IMR-90 (cell line): Measurements from ENCODE around the gene TNFRSF4. TPM values are rescaled to one million over a fixed set of nuclear protein-coding genes. Genes with fewer than 3 reads are reported as not detected.
"Not testable (repeated sequence)": the region's sequence is repeated elsewhere in the genome, so short reads cannot be mapped to it uniquely, and the experiment has no call there.

Experiments
- ATAC-seq: fragments of 200-7000 bp; cut with Tn5 transposase; 2 replicates; pipeline ENCODE4 v1.9.1; 2020; ENCODE audit warnings: low read depth, mild to moderate bottlenecking, moderate library complexity
- BruUV-seq: library from RNA; stranded (reverse); fragments of 400-500 nt; replicated peaks from 2 replicates; lab custom pipeline; 2021; lab: Mats Ljungman, UMichigan
- CTCF ChIA-PET: fragments of 300-600 bp; formaldehyde crosslinking; extraction: SDS; loops from one replicate; lab custom pipeline; 2021; ENCODE audit warnings: antibody characterized with exemption; lab: Yijun Ruan, JAX
- POLR2A ChIA-PET: fragments of 300-600 bp; sonication (Branson Sonifier 250); formaldehyde crosslinking; loops from one replicate; lab custom pipeline; 2022; ENCODE audit warnings: antibody characterized with exemption; ENCODE audit not compliant: unreplicated experiment; lab: Charles Lee
- DNase-seq: peaks from one replicate; pipeline ENCODE4 v3.0.0; 2013
- H2AFZ ChIP-seq: replicated peaks from 2 replicates; pipeline ENCODE3; 2013; ENCODE audit warnings: low read length, mild to moderate bottlenecking; ENCODE audit not compliant: poor library complexity
- H2AK5ac ChIP-seq: 2 replicates; pipeline ENCODE4 v1.6.1; 2013; ENCODE audit warnings: low read depth, low read length, inconsistent platforms
- H2AK9ac ChIP-seq: replicated peaks from 2 replicates; pipeline ENCODE3; 2013; ENCODE audit warnings: mild to moderate bottlenecking, low read depth, low read length, moderate library complexity; ENCODE audit not compliant: poor library complexity
- H2BK120ac ChIP-seq: 2 replicates; pipeline ENCODE4 v1.6.1; 2013; ENCODE audit warnings: low read depth, low read length, inconsistent platforms
- H2BK15ac ChIP-seq: 3 replicates; pipeline ENCODE4 v1.6.1; 2013; ENCODE audit warnings: low read depth, low read length, inconsistent platforms
- H2BK20ac ChIP-seq: 2 replicates; pipeline ENCODE4 v1.6.1; 2013; ENCODE audit warnings: low read depth, mild to moderate bottlenecking, inconsistent platforms, low read length, moderate library complexity
- H2BK5ac ChIP-seq: 2 replicates; pipeline ENCODE4 v1.6.1; 2013; ENCODE audit warnings: mild to moderate bottlenecking, low read depth, low read length, inconsistent platforms; ENCODE audit not compliant: poor library complexity, severe bottlenecking
- H3K14ac ChIP-seq: replicated peaks from 2 replicates; pipeline ENCODE4 v1.6.1; 2013; ENCODE audit warnings: low read depth, low read length, inconsistent platforms
- H3K18ac ChIP-seq: 2 replicates; pipeline ENCODE4 v1.6.1; 2013; ENCODE audit warnings: low read depth, low read length, control low read depth
- H3K23ac ChIP-seq: 2 replicates; pipeline ENCODE4 v1.6.1; 2013; ENCODE audit warnings: low read depth, low read length, inconsistent platforms
- H3K27ac ChIP-seq: 2 replicates; pipeline ENCODE4 v1.5.1; 2013; ENCODE audit warnings: mild to moderate bottlenecking, control low read depth, low read length; ENCODE audit not compliant: insufficient read depth
- H3K27me3 ChIP-seq: 2 replicates; pipeline ENCODE4 v1.6.1; 2013; ENCODE audit warnings: low read length; ENCODE audit not compliant: control insufficient read depth, insufficient read depth
- H3K36me3 ChIP-seq: 2 replicates; pipeline ENCODE4 v1.6.1; 2013; ENCODE audit warnings: low read length, mixed read lengths; ENCODE audit not compliant: control insufficient read depth, insufficient read depth
- H3K4ac ChIP-seq: 2 replicates; pipeline ENCODE4 v1.6.1; 2013; ENCODE audit warnings: low read depth, low read length, inconsistent platforms
- H3K4me1 ChIP-seq: 2 replicates; pipeline ENCODE4 v1.6.1; 2013; ENCODE audit warnings: low read length, mixed read lengths; ENCODE audit not compliant: control insufficient read depth, insufficient read depth
- H3K4me2 ChIP-seq: 2 replicates; pipeline ENCODE4 v1.6.1; 2013; ENCODE audit warnings: low read depth, mild to moderate bottlenecking, control low read depth, low read length, moderate library complexity
- H3K4me3 ChIP-seq: 2 replicates; pipeline ENCODE4 v1.5.1; 2013; ENCODE audit warnings: low read depth, mild to moderate bottlenecking, control low read depth, low read length, moderate library complexity; ENCODE audit not compliant: insufficient read depth
- H3K56ac ChIP-seq: 2 replicates; pipeline ENCODE4 v1.6.1; 2013; ENCODE audit warnings: low read length, inconsistent platforms; ENCODE audit not compliant: insufficient read depth; ENCODE audit errors: extremely low read depth
- H3K79me1 ChIP-seq, 2 experiments: 2 replicates each; pipeline ENCODE4 v1.6.1; 2013; ENCODE audit warnings: low read length in 2 of 2, inconsistent platforms in 1 of 2, low read depth in 1 of 2
- H3K9ac ChIP-seq: 2 replicates; pipeline ENCODE4 v1.6.1; 2013; ENCODE audit warnings: low read depth, low read length, control low read depth
- H3K9me1 ChIP-seq: 2 replicates; pipeline ENCODE4 v1.6.1; 2013; ENCODE audit warnings: low read length, inconsistent platforms; ENCODE audit not compliant: insufficient read depth
- H3K9me3 ChIP-seq: 2 replicates; pipeline ENCODE4 v1.6.1; 2013; ENCODE audit warnings: low read length; ENCODE audit not compliant: control insufficient read depth, insufficient read depth
- H4K20me1 ChIP-seq: 2 replicates; pipeline ENCODE4 v1.6.1; 2013; ENCODE audit warnings: low read length, inconsistent platforms; ENCODE audit not compliant: insufficient read depth
- H4K5ac ChIP-seq: 2 replicates; pipeline ENCODE4 v1.6.1; 2013; ENCODE audit warnings: mild to moderate bottlenecking, low read depth, low read length, control low read depth
- H4K8ac ChIP-seq, 2 experiments: 2 replicates each; pipeline ENCODE4 v1.6.1; 2013; ENCODE audit warnings: low read depth in 2 of 2, low read length in 2 of 2, control low read depth in 1 of 2, inconsistent platforms in 1 of 2
- H4K91ac ChIP-seq: 2 replicates; pipeline ENCODE4 v1.6.1; 2013; ENCODE audit warnings: low read depth, low read length, inconsistent platforms; ENCODE audit not compliant: insufficient read depth
- WGBS, 2 experiments: methylation state at CpG; one replicate each; pipeline versions ENCODE4 v1.1.5 to v1.1.7; 2013; ENCODE audit warnings: missing lambda C conversion rate in 2 of 2; ENCODE audit not compliant: insufficient read length in 1 of 2; ENCODE audit errors: extremely low coverage in 2 of 2; 5-methylcytosine and 5-hydroxymethylcytosine counted together
- dilution Hi-C: fragments of 300-500 bp; cut with HindIII; formaldehyde crosslinking; loops from one replicate; pipeline ENCODE4 v1.14.3; 2018; ENCODE audit warnings: low sequenced_read_pairs; ENCODE audit not compliant: unreplicated experiment
- in situ Hi-C: fragments of 300-500 bp; cut with MboI; formaldehyde crosslinking; loops from 3 replicates; pipeline ENCODE4 v1.14.3; 2019; ENCODE audit warnings: low sequenced_read_pairs, inconsistent platforms, mixed read lengths
- intact Hi-C: fragments of 100-400 bp; cut with micrococcal nuclease; formaldehyde crosslinking; loops from 2 replicates; pipeline ENCODE4 v1.10.0; 2022
- polyA plus RNA-seq, 3 experiments: library from polyadenylated mRNA; depleted of rRNA; stranded (reverse); fragments of >200 nt; gene quantifications; 2 replicates each; pipeline ENCODE4 v1.2.3, GENCODE V29; 2012; ENCODE audit warnings: low replicate concordance in 1 of 3
- total RNA-seq: library from RNA; depleted of rRNA; stranded (reverse); fragments of >200 nt; gene quantifications from 2 replicates; pipeline ENCODE4 v1.2.3, GENCODE V29; 2012

TNFRSF4 gene
- total and polyA plus RNA-seq, 2 of the 4 experiments (the other 2 are of a cell fraction) = 0.15 TPM; not detected in 1

GRCh38 chr1:1248009-1248913 lies 34.3 kb upstream of the TNFRSF4 start:
- H2AK5ac ChIP-seq = 0 out of 2 replicates have a peak overlapping the region, but pooled peaks have one; percentile 3
- H3K4ac ChIP-seq, BruUV-seq, H2BK15ac ChIP-seq, H3K79me1 ChIP-seq, H2BK120ac ChIP-seq, H2AFZ ChIP-seq, CTCF ChIA-PET, H3K23ac ChIP-seq, H3K27me3 ChIP-seq, H4K5ac ChIP-seq, H4K8ac ChIP-seq, DNase-seq, in situ Hi-C loops, H3K56ac ChIP-seq, H2BK5ac ChIP-seq, H2AK9ac ChIP-seq, H4K20me1 ChIP-seq, H3K9me1 ChIP-seq, H3K27ac ChIP-seq, H3K4me2 ChIP-seq, H4K91ac ChIP-seq, H3K9ac ChIP-seq, H2BK20ac ChIP-seq, H3K14ac ChIP-seq, intact Hi-C loops, ATAC-seq, H3K9me3 ChIP-seq, H3K4me3 ChIP-seq, dilution Hi-C loops, H3K18ac ChIP-seq, POLR2A ChIA-PET: not testable (repeated sequence)
- 100% methylated on average over 1 of the region's 21 CpGs; no CpG with 5 or more reads in 1 of the 2 experiments for WGBS, 2 experiments
- peaks cover 18% of the 10 kb centered on the region for H3K36me3 ChIP-seq
- peaks cover 13% of the 10 kb centered on the region for H3K4me1 ChIP-seq
